Upper lobe of left lung (tissue), 6 donors: ENCODE measurements around the gene KCNAB2. TPM values are rescaled to one million over a fixed set of nuclear protein-coding genes. Genes with fewer than 3 reads are reported as not detected.

Experiments used
- ATAC-seq, 2 donors: fragments of 200-7000 bp; cut with Tn5 transposase; one replicate each; pipeline ENCODE4 v1.9.1; 2022; ENCODE audit warnings: mild to moderate bottlenecking in 2 of 2, moderate library complexity in 2 of 2; ENCODE audit not compliant: low FRiP score in 2 of 2
- DNase-seq, 2 donors: peaks; one replicate each; pipeline ENCODE4 v3.0.0-alpha.2; 2019 to 2020
- H3K27ac ChIP-seq, 4 donors: fragments of 200-600 bp; sonication (generic); one replicate each; pipeline ENCODE4 v1.5.1; 2016 to 2019
- H3K27me3 ChIP-seq, 4 donors: fragments of 200-600 bp; sonication (generic); one replicate each; pipeline ENCODE4 v1.5.1; 2017 to 2019
- H3K36me3 ChIP-seq, 4 donors: fragments of 200-600 bp; sonication (generic); one replicate each; pipeline ENCODE4 v1.5.1; 2016 to 2019
- H3K4me1 ChIP-seq, 4 donors: fragments of 200-600 bp; sonication (generic); one replicate each; pipeline ENCODE4 v1.5.1; 2018 to 2019
- H3K4me3 ChIP-seq, 4 donors: fragments of 200-600 bp; sonication (generic); one replicate each; pipeline ENCODE4 v1.5.1; 2017 to 2019; ENCODE audit warnings: mild to moderate bottlenecking in 2 of 4, moderate library complexity in 1 of 4
- H3K9me3 ChIP-seq, 4 donors: fragments of 200-600 bp; sonication (generic); one replicate each; pipeline ENCODE4 v1.5.1; 2018 to 2019
- CTCF ChIP-seq, 6 experiments: fragments of 450-650 bp in 4 of 6; fragments of 200-600 bp in 2 of 6; sonication (generic) in 2 of 6; IDR thresholded peaks; one replicate each; pipeline ENCODE4 v1.5.1; 2016 to 2019; ENCODE audit warnings: antibody characterized with exemption in 6 of 6
- EP300 ChIP-seq, 4 donors: sonication (generic); formaldehyde crosslinking; IDR thresholded peaks; one replicate each; pipeline ENCODE4 v1.5.1; 2017; ENCODE audit warnings: antibody characterized with exemption in 4 of 4, control low read depth in 2 of 4
- POLR2A ChIP-seq, 4 donors: fragments of 450-650 bp; IDR thresholded peaks; one replicate each; pipeline ENCODE4 v1.5.1; 2016 to 2017; ENCODE audit warnings: antibody characterized with exemption in 4 of 4, mild to moderate bottlenecking in 2 of 4
- POLR2AphosphoS5 ChIP-seq, 2 donors: sonication (generic); formaldehyde crosslinking; IDR thresholded peaks; one replicate each; pipeline ENCODE4 v1.5.1; 2017; ENCODE audit warnings: antibody characterized with exemption in 2 of 2
- WGBS, 2 donors: methylation state at CpG; one replicate each; pipeline ENCODE4 v1.1.5; 2017 to 2018; 5-methylcytosine and 5-hydroxymethylcytosine counted together
- total RNA-seq, 6 donors: library from RNA; depleted of rRNA in 4 of 6; stranded (reverse); fragments of >200 nt in 4 of 6; gene quantifications; one replicate each; pipeline versions ENCODE4 v1.1.0 to v1.2.1, GENCODE V29; 2016 to 2021
- donor health status: DM: no; HTN: no; CAD: no; lungs with moderate emphysema.
- donor health status: DM: no; HTN: yes; CAD: no; lungs with severe emphysema.

Gene KCNAB2
- total RNA-seq, 6 donors from 2014 or later, result 36.9 to 129 (median 97.8) TPM

- Histone ChIP-seq H3K9me3 (no peaks in the 10 kb centered on the region), H3K36me3 (no peaks in the 10 kb centered on the region), H3K27me3 (no peaks in the 10 kb centered on the region), H3K4me3 (no peak overlapping the region), H3K27ac (no peak overlapping the region), H3K4me1 (peaks cover 3 to 10% (median 6%) of the 10 kb centered on the region in 4 donors)
- DNase-seq (peak in 1 of 2 donors; percentile 64), ATAC-seq (no peak)
- WGBS, 2 donors, result 79 to 89% methylated on average over 10 to 13 of the region's 13 CpGs
- TF ChIP-seq CTCF (IDR thresholded peaks at IDR 0.05) (no peak), POLR2AphosphoS5 (IDR thresholded peaks at IDR 0.05) (no peak), EP300 (IDR thresholded peaks at IDR 0.05) (no peak), POLR2A (IDR thresholded peaks at IDR 0.05) (no peak)
Measured at GRCh38 chr1:6126028-6126427, 80.3 kb downstream of the KCNAB2 start.

- DNase-seq (peak in 1 of 2 donors; percentile 43), ATAC-seq (no peak)
- Histone ChIP-seq H3K4me3 (no peak overlapping the region), H3K9me3 (no peaks in the 10 kb centered on the region), H3K36me3 (no peaks in the 10 kb centered on the region), H3K27me3 (no peaks in the 10 kb centered on the region), H3K27ac (no peak overlapping the region), H3K4me1 (peaks cover 3 to 10% (median 6%) of the 10 kb centered on the region in 4 donors)
- WGBS, 2 donors, result 85 to 93% methylated on average over 14 to 16 of the region's 16 CpGs
- TF ChIP-seq CTCF (IDR thresholded peaks at IDR 0.05) (no peak), POLR2A (IDR thresholded peaks at IDR 0.05) (no peak), EP300 (IDR thresholded peaks at IDR 0.05) (no peak), POLR2AphosphoS5 (IDR thresholded peaks at IDR 0.05) (no peak)
Measured at GRCh38 chr1:6126521-6127067, 80.9 kb downstream of the KCNAB2 start.

GRCh38 chr1:6127587-6128163 lies 82.0 kb downstream of the KCNAB2 start:
- Histone ChIP-seq H3K9me3 (peaks cover 0 to 6% (median 2%) of the 10 kb centered on the region in 4 donors), H3K4me3 (peak overlapping the region in 2 of 4 donors; percentile 6 to 12), H3K27me3 (no peaks in the 10 kb centered on the region), H3K27ac (no peak overlapping the region), H3K36me3 (no peaks in the 10 kb centered on the region), H3K4me1 (peaks cover 3 to 10% (median 6%) of the 10 kb centered on the region in 4 donors)
- 22 to 23% methylated on average over 16 to 36 of the region's 41 CpGs for WGBS, 2 donors
- TF ChIP-seq POLR2AphosphoS5 (IDR thresholded peaks at IDR 0.05) (no peak), POLR2A (IDR thresholded peaks at IDR 0.05) (no peak), EP300 (IDR thresholded peaks at IDR 0.05) (no peak), CTCF (IDR thresholded peaks at IDR 0.05) (no peak)
- ATAC-seq (peak; percentile 76 to 93), DNase-seq (peak; percentile 82 to 96)

GRCh38 chr1:6128276-6129081 lies 82.8 kb downstream of the KCNAB2 start:
- Histone ChIP-seq H3K27ac (no peak overlapping the region), H3K27me3 (no peaks in the 10 kb centered on the region), H3K9me3 (peaks cover 0 to 6% (median 2%) of the 10 kb centered on the region in 4 donors), H3K4me1 (peaks cover 3 to 10% (median 6%) of the 10 kb centered on the region in 4 donors), H3K36me3 (no peaks in the 10 kb centered on the region), H3K4me3 (no peak overlapping the region)
- TF ChIP-seq POLR2A (IDR thresholded peaks at IDR 0.05) (no peak), POLR2AphosphoS5 (IDR thresholded peaks at IDR 0.05) (no peak), EP300 (IDR thresholded peaks at IDR 0.05) (no peak), CTCF (IDR thresholded peaks at IDR 0.05) (no peak)
- WGBS, 2 donors, result 90 to 91% methylated on average over 9 to 23 of the region's 34 CpGs
- DNase-seq (peak in 1 of 2 donors; percentile 78), ATAC-seq (no peak)
